ENCODE measurements around the gene NTN3. TPM values are rescaled to one million over a fixed set of nuclear protein-coding genes. Genes with fewer than 3 reads are reported as not detected.
A peak's percentile ranks its signal among the peaks of the same experiment; 100 is the strongest.

Gene NTN3
- total and polyA plus RNA-seq, 2 of the 4 experiments (the other 2 are of a cell fraction), result 0.18 to 0.38 TPM

DNA sequence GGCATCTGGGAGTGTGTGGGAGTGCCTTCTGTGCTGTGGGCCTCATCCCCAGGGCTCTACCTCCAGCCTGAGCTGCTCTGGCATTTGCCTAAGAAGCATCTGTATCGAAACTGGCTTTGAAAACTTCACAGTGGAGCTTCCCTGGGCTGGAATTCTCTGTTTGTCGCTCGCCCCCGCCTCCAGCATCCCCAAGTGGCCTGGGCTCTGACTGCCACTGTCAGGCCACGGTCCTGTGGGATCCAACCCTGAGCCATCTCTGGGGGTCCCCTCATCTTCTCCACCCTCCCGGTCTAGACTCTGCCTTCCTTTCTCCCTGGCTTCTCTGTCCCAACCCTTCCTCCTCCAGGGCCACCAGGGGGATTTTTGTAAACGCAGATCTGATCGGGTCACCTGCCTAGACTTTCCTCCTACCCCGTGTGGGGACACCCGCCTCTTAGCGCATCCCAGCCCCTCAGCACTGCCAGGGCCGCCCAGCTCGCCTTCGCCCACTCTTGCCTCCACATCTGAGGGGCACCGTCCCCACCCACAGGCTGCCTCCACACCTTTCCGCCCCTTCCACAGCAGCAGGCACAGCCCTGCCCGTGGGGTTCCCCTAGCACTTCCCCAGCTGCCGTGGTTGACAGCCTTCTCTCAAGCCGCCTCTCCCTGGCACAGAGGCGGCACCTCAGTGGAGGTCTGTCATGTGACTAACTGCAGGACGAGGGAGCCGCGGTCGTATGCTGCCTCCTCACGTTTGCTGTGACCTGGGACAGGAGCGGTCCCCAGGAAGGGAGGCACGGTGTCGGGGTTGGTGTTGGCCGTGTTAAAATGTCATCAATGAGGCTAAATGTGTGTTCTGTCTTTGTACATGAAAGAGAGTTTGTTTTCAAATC is 15.8 kb downstream of the NTN3 start:
- no peak overlapping the region for H2BK120ac ChIP-seq (ENCODE audit: low read depth, low read length)
- no peak overlapping the region; the same call in 1 of the 2 replicates for H4K5ac ChIP-seq (ENCODE audit: low read depth, low read length)
- H2BK5ac ChIP-seq (ENCODE audit: low read depth, low read length, poor library complexity, severe bottlenecking), result no peak overlapping the region
- ChIA-PET CTCF (no interaction called here), POLR2A (ENCODE audit: unreplicated experiment) (no interaction called here)
- no peak overlapping the region for H3K14ac ChIP-seq (replicated peaks; ENCODE audit: low read depth, low read length)
- H3K4me1 ChIP-seq (ENCODE audit: control insufficient read depth, insufficient read depth, low read length), result peaks cover 28% of the 10 kb centered on the region
- 72% methylated on average over 17 of the region's 29 CpGs; no CpG with 5 or more reads in 1 of the 2 experiments for whole genome bisulfite sequencing, 2 experiments (ENCODE audit: extremely low coverage in 2 of 2, insufficient read length in 1 of 2)
- peak overlapping the region; percentile 87 for H2AK9ac ChIP-seq (replicated peaks; ENCODE audit: low read depth, low read length, poor library complexity)
- H3K18ac ChIP-seq (ENCODE audit: low read depth, low read length), result no peak overlapping the region
- DNase-seq (peak; percentile 23), ATAC-seq (ENCODE audit: low read depth) (peak; percentile 24)
- no peak overlapping the region for H3K4me3 ChIP-seq (ENCODE audit: insufficient read depth, low read depth, low read length)
- no peak overlapping the region; the same call in 1 of the 2 replicates for H3K23ac ChIP-seq (ENCODE audit: low read depth, low read length)
- H3K4ac ChIP-seq (ENCODE audit: low read depth, low read length), result no peak overlapping the region
- peak overlapping the region; percentile 39; the same call in 1 of the 2 replicates for H3K9ac ChIP-seq (ENCODE audit: low read depth, low read length)
- in situ Hi-C loops (cut with MboI; ENCODE audit: low sequenced_read_pairs), result no loop called here
- intact Hi-C loops (cut with micrococcal nuclease), result no loop called here
- no peaks in the 10 kb centered on the region for H3K27me3 ChIP-seq (ENCODE audit: control insufficient read depth, insufficient read depth, low read length)
- peak overlapping the region in 1 of 2 experiments; percentile 69; a peak in 1 of 4 replicates for H4K8ac ChIP-seq (ENCODE audit: low read depth in 2 of 2, low read length in 2 of 2)
- no peak overlapping the region for H3K56ac ChIP-seq (ENCODE audit: extremely low read depth, insufficient read depth, low read length)
- dilution Hi-C loops (cut with HindIII; ENCODE audit: low sequenced_read_pairs, unreplicated experiment), result no loop called here
- TF ChIP-seq SMC3 (IDR thresholded peaks at IDR 0.05; ENCODE audit: low read depth, low read length) (peak; percentile 24; the same call in 1 of the 2 replicates), MXI1 (IDR thresholded peaks at IDR 0.05; ENCODE audit: borderline replicate concordance, low read depth, low read length) (no peak), MAFK (IDR thresholded peaks at IDR 0.05; ENCODE audit: low read depth, low read length) (no peak), RAD21 (IDR thresholded peaks at IDR 0.05; ENCODE audit: low read length) (peak; percentile 42), RFX5 (IDR thresholded peaks at IDR 0.05; ENCODE audit: low read depth, low read length) (no peak), CEBPB (IDR thresholded peaks at IDR 0.05; ENCODE audit: low read depth, low read length) (no peak)
- TF ChIP-seq, protein P1, sequence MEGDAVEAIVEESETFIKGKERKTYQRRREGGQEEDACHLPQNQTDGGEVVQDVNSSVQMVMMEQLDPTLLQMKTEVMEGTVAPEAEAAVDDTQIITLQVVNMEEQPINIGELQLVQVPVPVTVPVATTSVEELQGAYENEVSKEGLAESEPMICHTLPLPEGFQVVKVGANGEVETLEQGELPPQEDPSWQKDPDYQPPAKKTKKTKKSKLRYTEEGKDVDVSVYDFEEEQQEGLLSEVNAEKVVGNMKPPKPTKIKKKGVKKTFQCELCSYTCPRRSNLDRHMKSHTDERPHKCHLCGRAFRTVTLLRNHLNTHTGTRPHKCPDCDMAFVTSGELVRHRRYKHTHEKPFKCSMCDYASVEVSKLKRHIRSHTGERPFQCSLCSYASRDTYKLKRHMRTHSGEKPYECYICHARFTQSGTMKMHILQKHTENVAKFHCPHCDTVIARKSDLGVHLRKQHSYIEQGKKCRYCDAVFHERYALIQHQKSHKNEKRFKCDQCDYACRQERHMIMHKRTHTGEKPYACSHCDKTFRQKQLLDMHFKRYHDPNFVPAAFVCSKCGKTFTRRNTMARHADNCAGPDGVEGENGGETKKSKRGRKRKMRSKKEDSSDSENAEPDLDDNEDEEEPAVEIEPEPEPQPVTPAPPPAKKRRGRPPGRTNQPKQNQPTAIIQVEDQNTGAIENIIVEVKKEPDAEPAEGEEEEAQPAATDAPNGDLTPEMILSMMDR (conservative IDR thresholded peaks at IDR 0.05; ENCODE audit: low read depth, low read length), result peak; percentile 34; the same call in 1 of the 2 replicates
- TF ChIP-seq, protein P2, sequence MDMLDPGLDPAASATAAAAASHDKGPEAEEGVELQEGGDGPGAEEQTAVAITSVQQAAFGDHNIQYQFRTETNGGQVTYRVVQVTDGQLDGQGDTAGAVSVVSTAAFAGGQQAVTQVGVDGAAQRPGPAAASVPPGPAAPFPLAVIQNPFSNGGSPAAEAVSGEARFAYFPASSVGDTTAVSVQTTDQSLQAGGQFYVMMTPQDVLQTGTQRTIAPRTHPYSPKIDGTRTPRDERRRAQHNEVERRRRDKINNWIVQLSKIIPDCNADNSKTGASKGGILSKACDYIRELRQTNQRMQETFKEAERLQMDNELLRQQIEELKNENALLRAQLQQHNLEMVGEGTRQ (IDR thresholded peaks at IDR 0.05; ENCODE audit: low read depth, low read length), result peak; percentile 58
- H3K4me2 ChIP-seq (ENCODE audit: low read depth, low read length), result peak overlapping the region; percentile 14; the same call in 1 of the 2 replicates
- H4K91ac ChIP-seq (ENCODE audit: insufficient read depth, low read depth, low read length), result no peak overlapping the region
- peaks cover 11% of the 10 kb centered on the region; the same call in 1 of the 2 replicates for H3K9me1 ChIP-seq (ENCODE audit: insufficient read depth, low read length)
- no peak overlapping the region for H2BK20ac ChIP-seq (ENCODE audit: low read depth, low read length)
- H3K27ac ChIP-seq (ENCODE audit: insufficient read depth, low read length), result peak overlapping the region; percentile 37; the same call in 1 of the 2 replicates
- H3K79me1 ChIP-seq (ENCODE audit: low read depth in 1 of 2, low read length in 2 of 2), result peaks cover 34 to 73% of the 10 kb centered on the region in 2 experiments
- H3K36me3 ChIP-seq (ENCODE audit: control insufficient read depth, insufficient read depth, low read length), result peaks cover 2% of the 10 kb centered on the region; the same call in 1 of the 2 replicates
- H2AFZ ChIP-seq (replicated peaks; ENCODE audit: low read length, poor library complexity), result peak overlapping the region; percentile 80
- BruUV-seq (replicated peaks), result no TSS peak
- H4K20me1 ChIP-seq (ENCODE audit: insufficient read depth, low read length), result peaks cover 21% of the 10 kb centered on the region
- no peak overlapping the region for H2BK15ac ChIP-seq (ENCODE audit: low read depth, low read length)
- H3K9me3 ChIP-seq (ENCODE audit: control insufficient read depth, insufficient read depth, low read length), result no peaks in the 10 kb centered on the region
- H2AK5ac ChIP-seq (ENCODE audit: low read depth, low read length), result peak overlapping the region; percentile 44; the same call in 1 of the 2 replicates

All from IMR-90 (cell line).